LNCAP (cell line): ENCODE results near the gene TTLL6.

ENCODE experiments used
- TF ChIP-seq, protein P1 (sequence below): fragments of 450-650 bp; IDR thresholded peaks from 2 replicates; pipeline ENCODE4 v1.5.1; 2017; ENCODE audit warnings: mild to moderate bottlenecking

The TTLL6 gene

GRCh38 chr17:48738803-48739526 is 78.1 kb downstream of the TTLL6 start:
- TF ChIP-seq, protein P1, sequence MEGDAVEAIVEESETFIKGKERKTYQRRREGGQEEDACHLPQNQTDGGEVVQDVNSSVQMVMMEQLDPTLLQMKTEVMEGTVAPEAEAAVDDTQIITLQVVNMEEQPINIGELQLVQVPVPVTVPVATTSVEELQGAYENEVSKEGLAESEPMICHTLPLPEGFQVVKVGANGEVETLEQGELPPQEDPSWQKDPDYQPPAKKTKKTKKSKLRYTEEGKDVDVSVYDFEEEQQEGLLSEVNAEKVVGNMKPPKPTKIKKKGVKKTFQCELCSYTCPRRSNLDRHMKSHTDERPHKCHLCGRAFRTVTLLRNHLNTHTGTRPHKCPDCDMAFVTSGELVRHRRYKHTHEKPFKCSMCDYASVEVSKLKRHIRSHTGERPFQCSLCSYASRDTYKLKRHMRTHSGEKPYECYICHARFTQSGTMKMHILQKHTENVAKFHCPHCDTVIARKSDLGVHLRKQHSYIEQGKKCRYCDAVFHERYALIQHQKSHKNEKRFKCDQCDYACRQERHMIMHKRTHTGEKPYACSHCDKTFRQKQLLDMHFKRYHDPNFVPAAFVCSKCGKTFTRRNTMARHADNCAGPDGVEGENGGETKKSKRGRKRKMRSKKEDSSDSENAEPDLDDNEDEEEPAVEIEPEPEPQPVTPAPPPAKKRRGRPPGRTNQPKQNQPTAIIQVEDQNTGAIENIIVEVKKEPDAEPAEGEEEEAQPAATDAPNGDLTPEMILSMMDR: no peak

DNA sequence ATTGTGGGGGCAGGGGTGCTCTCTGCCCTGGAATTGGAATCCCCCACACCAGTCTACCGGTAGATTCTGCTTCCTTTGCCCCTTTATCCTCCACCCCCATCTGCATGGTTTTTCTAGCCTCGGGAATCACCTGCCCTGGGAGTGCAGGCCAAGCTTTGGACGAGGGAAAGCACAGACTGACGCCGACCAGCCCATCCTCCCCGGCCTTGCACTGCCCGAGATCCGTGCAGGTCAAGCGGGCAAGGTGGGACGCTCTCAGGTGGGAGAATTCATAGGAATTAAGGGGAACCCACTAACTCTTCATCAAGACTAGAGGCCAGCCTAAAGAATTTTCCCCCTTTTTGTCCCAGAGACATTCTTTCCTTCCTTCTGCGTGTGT is 78.6 kb downstream of the TTLL6 start:
- TF ChIP-seq, protein P1: no peak

- TF ChIP-seq, protein P1: no peak
These were observed 79.5 kb downstream of the TTLL6 start for GRCh38 chr17:48737330-48738043.

- TF ChIP-seq, protein P1: no peak
These were observed 82.0 kb downstream of the TTLL6 start for GRCh38 chr17:48735062-48735351.

- TF ChIP-seq, protein P1: no peak
These were observed 82.5 kb downstream of the TTLL6 start for GRCh38 chr17:48734333-48735061.

GRCh38 chr17:48733632-48734328 is 83.2 kb downstream of the TTLL6 start:
- TF ChIP-seq, protein P1: no peak
